ENCODE measurements around the gene AUTS2. TPM values are rescaled to one million over a fixed set of nuclear protein-coding genes. Genes with fewer than 3 reads are reported as not detected.

Gene AUTS2
- total RNA-seq, 1 experiment from 2014 or later, result 256 TPM

DNA sequence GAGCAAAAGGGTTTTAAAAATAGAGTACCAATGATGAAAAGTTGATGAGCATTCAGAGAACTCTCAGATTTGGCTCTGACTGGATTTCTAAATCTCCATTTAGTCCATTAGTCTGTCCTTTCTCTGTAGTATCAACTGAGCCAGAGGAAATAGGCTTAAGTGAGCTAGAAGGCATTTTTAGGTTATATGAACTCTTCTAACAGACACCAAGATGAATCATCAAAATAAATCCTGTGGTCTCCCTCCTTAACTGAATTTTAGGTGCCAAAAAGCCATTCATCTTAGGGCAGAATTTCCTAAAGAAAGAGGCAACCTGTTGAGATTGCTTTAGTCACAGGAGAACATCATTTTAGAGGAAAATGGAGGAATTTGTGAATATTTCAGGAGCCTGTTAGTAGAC lies 305.1 kb downstream of the AUTS2 start:
- Mint-ChIP-seq H3K36me3 (ENCODE audit: insufficient read depth in 1 of 3, low read depth in 3 of 3) (no peaks in the 10 kb centered on the region), H3K4me3 (no peak overlapping the region), H3K27ac (no peak overlapping the region), H3K4me1 (no peaks in the 10 kb centered on the region), H3K27me3 (ENCODE audit: low read depth) (peaks cover 2% of the 10 kb centered on the region; the same call in 1 of the 2 replicates), H3K9me3 (no peaks in the 10 kb centered on the region)
- Histone ChIP-seq H3K4me2 (ENCODE audit: insufficient read depth, insufficient read length, low read length) (no peak overlapping the region), H3K18ac (ENCODE audit: insufficient read length, low read depth, low read length) (no peak overlapping the region), H2AFZ (ENCODE audit: low read length) (no peak overlapping the region), H2AK5ac (ENCODE audit: insufficient read length, low read length) (no peak overlapping the region), H4K91ac (ENCODE audit: insufficient read length, low read depth, low read length) (no peak overlapping the region), H3K27me3 (ENCODE audit: insufficient read depth, low read length) (0 out of 2 replicates have a peak, but pooled peaks cover 4% of the 10 kb centered on the region), H3K9ac (ENCODE audit: extremely low read depth, insufficient read length, low read length) (no peak overlapping the region), H2BK5ac (ENCODE audit: insufficient read length, low read length) (no peak overlapping the region), H3K14ac (ENCODE audit: insufficient read depth, low read length) (no peak overlapping the region), H3K79me2 (ENCODE audit: insufficient read depth, low read length) (no peaks in the 10 kb centered on the region), H4K8ac (replicated peaks; ENCODE audit: insufficient read length, low read depth, low read length) (no peak overlapping the region), H2BK120ac (ENCODE audit: low read depth, low read length, poor library complexity, severe bottlenecking) (no peak overlapping the region), H2BK20ac (ENCODE audit: low read depth, low read length, poor library complexity, severe bottlenecking) (no peak overlapping the region), H3K4ac (ENCODE audit: low read depth, low read length) (no peak overlapping the region), H3K4me1 (ENCODE audit: insufficient read depth, low read length) (no peaks in the 10 kb centered on the region), H3K56ac (ENCODE audit: insufficient read length, low read depth, low read length) (no peak overlapping the region), H3K27ac (ENCODE audit: insufficient read length, low read depth, low read length) (no peak overlapping the region), H3K9me3 (ENCODE audit: control insufficient read depth, low read depth, low read length) (no peaks in the 10 kb centered on the region), H4K5ac (ENCODE audit: insufficient read length, low read depth, low read length) (no peak overlapping the region), H3K23me2 (ENCODE audit: insufficient read length, low read depth, low read length, poor library complexity, severe bottlenecking) (no peaks in the 10 kb centered on the region), H4K20me1 (ENCODE audit: control insufficient read depth, insufficient read depth, insufficient read length) (no peaks in the 10 kb centered on the region), H3K23ac (ENCODE audit: insufficient read length, low read depth, low read length) (no peak overlapping the region), H3K79me1 (ENCODE audit: insufficient read depth, low read depth, low read length, poor library complexity, severe bottlenecking) (no peaks in the 10 kb centered on the region), H2BK12ac (ENCODE audit: insufficient read length, low read depth, low read length) (no peak overlapping the region), H2BK15ac (ENCODE audit: low read depth, low read length) (no peak overlapping the region), H3T11ph (ENCODE audit: low read length) (no peak overlapping the region)
- TF ChIP-seq, protein P1, sequence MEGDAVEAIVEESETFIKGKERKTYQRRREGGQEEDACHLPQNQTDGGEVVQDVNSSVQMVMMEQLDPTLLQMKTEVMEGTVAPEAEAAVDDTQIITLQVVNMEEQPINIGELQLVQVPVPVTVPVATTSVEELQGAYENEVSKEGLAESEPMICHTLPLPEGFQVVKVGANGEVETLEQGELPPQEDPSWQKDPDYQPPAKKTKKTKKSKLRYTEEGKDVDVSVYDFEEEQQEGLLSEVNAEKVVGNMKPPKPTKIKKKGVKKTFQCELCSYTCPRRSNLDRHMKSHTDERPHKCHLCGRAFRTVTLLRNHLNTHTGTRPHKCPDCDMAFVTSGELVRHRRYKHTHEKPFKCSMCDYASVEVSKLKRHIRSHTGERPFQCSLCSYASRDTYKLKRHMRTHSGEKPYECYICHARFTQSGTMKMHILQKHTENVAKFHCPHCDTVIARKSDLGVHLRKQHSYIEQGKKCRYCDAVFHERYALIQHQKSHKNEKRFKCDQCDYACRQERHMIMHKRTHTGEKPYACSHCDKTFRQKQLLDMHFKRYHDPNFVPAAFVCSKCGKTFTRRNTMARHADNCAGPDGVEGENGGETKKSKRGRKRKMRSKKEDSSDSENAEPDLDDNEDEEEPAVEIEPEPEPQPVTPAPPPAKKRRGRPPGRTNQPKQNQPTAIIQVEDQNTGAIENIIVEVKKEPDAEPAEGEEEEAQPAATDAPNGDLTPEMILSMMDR (conservative IDR thresholded peaks at IDR 0.05), result no peak
- DNase-seq, result no peak

Data from H9 (cell line).